ENCODE results near the gene OPRL1. TPM values are rescaled to one million over a fixed set of nuclear protein-coding genes. Genes with fewer than 3 reads are reported as not detected.
"Not testable (repeated sequence)": the region's sequence is repeated elsewhere in the genome, so short reads cannot be mapped to it uniquely, and the experiment has no call there.

OPRL1 gene
- total RNA-seq, 1 donor from 2014 or later: 0.49 TPM

DNA sequence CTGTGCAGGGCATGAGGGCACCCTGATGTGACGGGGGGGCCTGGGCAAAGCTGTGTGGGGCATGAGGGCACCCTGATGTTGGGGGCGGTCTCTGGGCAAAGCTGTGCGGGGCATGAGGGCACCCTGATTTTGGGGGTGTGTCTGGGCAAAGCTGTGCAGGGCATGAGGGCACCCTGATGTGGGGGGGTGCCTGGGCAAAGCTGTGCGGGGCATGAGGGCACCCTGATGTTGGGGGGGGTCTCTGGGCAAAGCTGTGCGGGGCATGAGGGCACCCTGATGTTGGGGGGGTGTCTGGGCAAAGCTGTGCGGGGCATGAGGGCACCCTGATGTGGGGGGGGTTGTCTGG is 37.5 kb downstream of the OPRL1 start:
- ATAC-seq; intact Hi-C loops (cut with DNase I): not testable (repeated sequence)

GRCh38 chr20:64119301-64119680 is 39.4 kb downstream of the OPRL1 start:
- DNase-seq (ENCODE audit: missing footprints) (no peak), ATAC-seq (no peak)
- intact Hi-C loops (cut with DNase I): no loop called here

More for the DNA sequence above, 37.5 kb downstream of the OPRL1 start:
- DNase-seq (ENCODE audit: missing footprints): not testable (repeated sequence)

GRCh38 chr20:64119681-64120341 is 39.9 kb downstream of the OPRL1 start:
- no peak for DNase-seq (ENCODE audit: missing footprints)
- intact Hi-C loops (cut with DNase I): loop anchor here (1.0 to 2.0 kb wide), 2 partner anchors 37 to 81 kb away; no protein-coding TSS in a partner anchor
- peak; percentile 16 for ATAC-seq

DNA sequence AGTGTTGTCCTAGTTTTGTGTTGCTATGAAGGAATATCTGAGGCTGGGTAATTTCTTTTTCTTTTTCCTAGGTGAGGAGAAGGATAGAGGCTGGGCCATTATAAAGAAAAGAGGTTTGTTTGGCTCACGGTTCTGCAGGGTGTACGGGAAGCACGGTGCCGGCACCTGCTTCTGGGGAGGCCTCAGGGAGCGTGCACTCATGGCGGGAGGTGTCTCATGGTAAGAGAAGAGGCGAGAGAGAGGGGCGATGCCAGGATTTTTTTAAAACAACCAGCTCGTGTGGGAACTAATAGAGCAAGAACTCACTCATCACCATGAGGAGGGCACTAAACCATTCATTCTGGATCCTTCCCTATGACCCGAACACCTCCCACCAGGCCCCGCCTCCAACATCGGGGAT is 41.7 kb downstream of the OPRL1 start:
- intact Hi-C loops (cut with DNase I): loop anchor here (2.0 kb wide), 1 partner anchor 39 kb away; no protein-coding TSS in a partner anchor

DNA sequence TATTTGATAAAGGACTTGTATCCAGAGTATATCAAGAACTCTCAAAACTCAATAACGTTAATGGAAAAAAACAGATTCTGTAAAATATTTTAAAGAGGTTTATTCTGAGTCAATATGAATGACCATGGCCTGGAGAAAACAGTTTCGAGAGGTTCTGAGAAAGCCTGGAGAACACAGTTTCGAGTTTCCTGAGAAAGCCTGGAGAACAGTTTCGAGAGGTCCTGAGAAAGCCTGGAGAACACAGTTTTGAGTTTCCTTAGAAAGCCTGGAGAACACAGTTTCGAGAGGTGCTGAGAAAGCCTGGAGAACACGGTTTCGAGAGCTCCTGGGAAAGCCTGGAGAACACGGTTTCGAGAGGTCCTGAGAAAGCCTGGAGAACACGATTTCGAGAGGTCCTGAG is 43.0 kb downstream of the OPRL1 start:
- DNase-seq (ENCODE audit: missing footprints); ATAC-seq; intact Hi-C loops (cut with DNase I): not testable (repeated sequence)

More for the DNA sequence above, 41.7 kb downstream of the OPRL1 start:
- ATAC-seq (no peak), DNase-seq (ENCODE audit: missing footprints) (no peak)

- intact Hi-C loops (cut with DNase I); DNase-seq (ENCODE audit: missing footprints); ATAC-seq: not testable (repeated sequence)
Observed at GRCh38 chr20:64123517-64123916, 43.6 kb downstream of the OPRL1 start.

GRCh38 chr20:64129146-64129782 is 49.4 kb downstream of the OPRL1 start:
- DNase-seq (ENCODE audit: missing footprints): no peak
- intact Hi-C loops (cut with DNase I): no loop called here
- no peak for ATAC-seq

DNA sequence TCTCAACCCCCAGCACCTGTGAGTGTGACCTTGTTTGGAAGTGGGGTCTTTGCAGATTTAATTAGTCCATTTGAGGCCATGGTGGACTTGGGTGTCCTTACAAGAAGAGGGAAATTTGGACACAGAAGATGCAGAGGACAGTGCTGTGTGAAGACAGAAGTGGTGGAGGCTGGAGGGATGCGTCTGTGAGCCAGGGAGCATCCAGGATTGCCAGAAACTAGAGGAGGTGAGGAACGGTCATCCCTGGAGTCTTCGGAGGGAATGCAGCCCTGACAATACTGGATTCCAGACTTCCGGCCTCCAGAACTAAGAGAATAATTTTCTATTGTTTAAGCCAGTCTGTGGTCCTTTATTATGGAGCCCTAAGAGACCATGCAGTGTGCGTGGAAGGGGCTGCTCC is 50.4 kb downstream of the OPRL1 start:
- ATAC-seq: no peak

DNA sequence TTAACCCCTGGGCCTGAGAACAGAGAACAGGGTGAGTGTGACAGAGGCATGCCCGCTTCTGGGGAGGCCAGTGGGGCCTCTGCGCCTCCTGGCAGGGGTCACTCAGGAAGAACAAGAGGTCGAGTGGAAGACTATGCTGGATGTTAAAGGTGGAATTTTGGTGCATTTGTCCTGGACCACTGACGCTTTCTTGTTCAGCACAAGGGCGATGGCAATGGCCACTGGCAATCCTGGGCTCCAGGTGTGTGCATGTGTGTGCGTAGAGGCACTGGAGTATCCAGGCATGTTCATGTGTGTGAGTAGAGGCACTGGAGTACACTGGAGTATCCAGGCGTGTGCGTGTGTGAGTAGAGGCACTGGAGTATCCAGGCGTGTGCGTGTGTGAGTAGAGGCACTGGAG is 51.0 kb downstream of the OPRL1 start:
- DNase-seq (ENCODE audit: missing footprints) (no peak), ATAC-seq (no peak)
- intact Hi-C loops (cut with DNase I): no loop called here

More for the DNA sequence above, 50.4 kb downstream of the OPRL1 start:
- no peak for DNase-seq (ENCODE audit: missing footprints)
- intact Hi-C loops (cut with DNase I): no loop called here

DNA sequence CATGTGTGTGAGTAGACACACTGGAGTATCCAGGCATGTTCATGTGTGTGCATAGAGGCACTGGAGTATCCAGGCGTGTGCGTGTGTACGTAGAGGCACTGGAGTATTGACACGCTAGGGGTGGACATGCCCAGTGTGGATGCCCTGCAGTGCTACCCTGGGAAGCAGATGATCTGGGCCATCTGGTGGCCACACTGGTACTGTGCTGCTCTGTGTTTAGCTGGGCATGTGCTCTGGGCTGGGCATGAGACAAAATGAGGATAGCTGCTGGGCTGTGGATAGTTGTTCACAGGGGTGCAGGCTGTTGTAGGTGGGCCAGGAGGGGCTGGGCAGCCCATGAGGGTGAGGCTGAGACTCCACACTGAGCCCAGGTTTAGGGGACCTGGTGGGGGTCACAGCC is 51.5 kb downstream of the OPRL1 start:
- DNase-seq (ENCODE audit: missing footprints) (no peak), ATAC-seq (no peak)
- intact Hi-C loops (cut with DNase I): no loop called here

- intact Hi-C loops (cut with DNase I): no loop called here
- DNase-seq (ENCODE audit: missing footprints) (no peak), ATAC-seq (no peak)
Observed at GRCh38 chr20:64133951-64134407, 54.1 kb downstream of the OPRL1 start.

GRCh38 chr20:64134744-64135143 is 54.9 kb downstream of the OPRL1 start:
- intact Hi-C loops (cut with DNase I); ATAC-seq; DNase-seq (ENCODE audit: missing footprints): not testable (repeated sequence)

- no peak for ATAC-seq
Observed at GRCh38 chr20:64136004-64136710, 56.3 kb downstream of the OPRL1 start.

GRCh38 chr20:64137598-64138031 is 57.7 kb downstream of the OPRL1 start:
- DNase-seq (ENCODE audit: missing footprints): no peak
- ATAC-seq: peak; percentile 31
- intact Hi-C loops (cut with DNase I): no loop called here

More at GRCh38 chr20:64136004-64136710, 56.3 kb downstream of the OPRL1 start:
- intact Hi-C loops (cut with DNase I): no loop called here
- no peak for DNase-seq (ENCODE audit: missing footprints)

DNA sequence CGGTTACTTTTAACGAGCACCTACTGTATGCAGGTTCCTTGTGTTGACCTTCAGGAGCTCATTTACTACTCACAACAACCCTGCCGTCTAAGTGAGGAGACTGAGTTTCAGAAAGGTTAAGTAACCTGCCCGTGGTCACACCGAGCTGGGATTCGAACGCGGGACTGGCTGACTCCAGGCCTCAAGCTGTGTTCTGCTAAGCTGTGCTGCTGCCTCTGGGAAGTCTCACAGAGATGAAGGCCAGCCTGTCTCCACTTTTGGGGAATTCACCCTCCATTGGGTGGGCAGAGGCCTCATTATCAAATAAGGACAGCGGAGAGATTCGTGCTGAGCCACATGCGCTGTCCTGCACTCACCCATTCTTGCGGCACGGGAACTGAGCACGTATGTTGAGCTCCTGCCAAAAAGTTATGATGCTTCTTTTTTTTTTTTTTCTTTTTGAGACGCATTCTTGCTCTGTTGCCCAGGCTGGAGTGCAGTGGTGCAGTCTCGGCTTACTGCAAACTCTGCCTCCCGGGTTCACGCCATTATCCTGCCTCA is 58.5 kb downstream of the OPRL1 start:
- ATAC-seq (no peak), DNase-seq (ENCODE audit: missing footprints) (no peak)
- intact Hi-C loops (cut with DNase I): no loop called here

DNA sequence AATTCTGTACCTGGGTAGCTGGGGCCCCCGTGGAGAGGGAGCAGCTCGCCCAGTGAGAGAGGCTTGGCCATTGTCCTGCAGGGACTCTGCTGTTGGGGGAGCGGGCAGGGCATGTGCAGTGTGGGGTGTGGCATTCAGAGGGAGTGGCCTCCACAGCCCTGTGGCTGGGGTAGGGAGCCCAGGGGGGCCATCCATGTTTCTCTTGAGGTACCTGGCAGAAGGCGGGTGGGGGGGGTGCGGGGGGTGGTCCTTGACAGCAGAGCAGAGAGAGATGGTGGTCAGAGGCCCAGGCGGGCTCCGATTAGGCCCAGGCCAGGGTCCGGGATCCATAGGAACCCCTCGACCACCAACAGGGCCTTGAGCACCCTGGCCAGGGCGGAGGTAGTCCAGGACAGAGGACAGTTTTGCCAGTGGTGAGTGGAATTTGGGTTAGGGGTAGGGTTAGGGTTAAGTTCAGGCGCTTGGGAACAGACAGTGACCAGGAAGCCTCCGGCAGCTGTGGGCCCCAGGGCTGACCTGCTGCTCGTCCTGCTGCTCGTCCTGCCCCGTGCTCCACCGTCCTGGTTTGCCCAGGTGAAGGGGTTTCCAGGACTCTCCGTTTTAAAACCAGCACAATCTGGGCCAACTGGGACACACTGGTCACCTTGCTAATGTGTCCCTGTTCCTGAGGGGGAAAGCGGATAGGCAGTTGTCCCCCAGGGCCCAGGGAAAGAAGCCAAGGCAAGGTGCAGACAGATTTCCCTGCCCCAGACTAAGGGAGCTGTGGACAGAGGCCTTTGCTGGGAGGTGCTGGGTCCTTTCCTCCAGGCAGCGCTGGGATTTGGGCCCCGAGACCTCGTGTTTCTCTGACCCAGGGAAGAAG is 59.5 kb downstream of the OPRL1 start:
- ATAC-seq (no peak), DNase-seq (ENCODE audit: missing footprints) (no peak)
- intact Hi-C loops (cut with DNase I): no loop called here

GRCh38 chr20:64140061-64140931 is 60.4 kb downstream of the OPRL1 start:
- DNase-seq (ENCODE audit: missing footprints): no peak
- intact Hi-C loops (cut with DNase I): no loop called here

DNA sequence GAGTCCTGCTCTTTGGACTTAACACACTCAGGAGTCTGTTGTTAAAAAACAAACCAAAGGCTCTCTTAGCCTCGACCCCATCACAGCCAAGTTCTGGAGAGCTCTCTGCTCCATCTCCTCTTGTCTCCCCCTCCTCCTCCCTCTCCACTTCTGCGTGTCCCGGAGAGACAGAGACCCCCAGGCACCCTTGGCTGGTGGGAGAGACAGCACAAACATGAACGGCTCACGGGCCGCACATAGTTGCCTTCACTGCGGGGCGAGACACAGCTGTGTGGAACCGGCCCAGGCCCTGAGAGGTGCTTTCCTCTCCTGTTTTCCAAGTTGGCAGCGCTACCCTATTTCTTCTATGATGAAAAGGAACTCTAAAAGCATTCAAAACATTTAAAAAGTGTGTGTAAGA is 61.1 kb downstream of the OPRL1 start:
- DNase-seq (ENCODE audit: missing footprints): no peak

More at GRCh38 chr20:64140061-64140931, 60.4 kb downstream of the OPRL1 start:
- ATAC-seq: no peak

More for the DNA sequence above, 61.1 kb downstream of the OPRL1 start:
- no peak for ATAC-seq
- intact Hi-C loops (cut with DNase I): no loop called here

Measured in Right ventricle myocardium inferior (tissue), 1 donor.